ENCODE results near the gene LMBR1.

Gene LMBR1

GRCh38 chr7:156676263-156676662 lies 216.7 kb downstream of the LMBR1 start:
- no peak for DNase-seq (ENCODE audit: extremely low spot score)
- TF ChIP-seq FOXM1 (IDR thresholded peaks at IDR 0.05; ENCODE audit: borderline replicate concordance) (no peak), NFRKB (IDR thresholded peaks at IDR 0.05) (no peak), SP1 (IDR thresholded peaks at IDR 0.05) (no peak)
- ChIA-PET POLR2A (interaction anchor here (0.5 kb wide), 1 partner anchor 17 kb away, joined by 3 read pairs; no protein-coding TSS in a partner anchor), CTCF (no interaction called here)

- DNase-seq (ENCODE audit: extremely low spot score), result no peak
- POLR2A ChIA-PET, result no interaction called here
- CTCF ChIA-PET, result no interaction called here
- no peak for TF ChIP-seq ARNT (IDR thresholded peaks at IDR 0.05)
- no peak for TF ChIP-seq L3MBTL2 (conservative IDR thresholded peaks at IDR 0.05)
- TF ChIP-seq SP1 (IDR thresholded peaks at IDR 0.05), result no peak
- no peak for TF ChIP-seq CTBP1 (IDR thresholded peaks at IDR 0.05; ENCODE audit: borderline replicate concordance)
- TF ChIP-seq NFRKB (IDR thresholded peaks at IDR 0.05), result no peak
- TF ChIP-seq ELF4 (IDR thresholded peaks at IDR 0.05), result no peak
- no peak for TF ChIP-seq ZNF384 (IDR thresholded peaks at IDR 0.05)
- no peak for TF ChIP-seq SUZ12 (IDR thresholded peaks at IDR 0.05)
- TF ChIP-seq LEF1 (IDR thresholded peaks at IDR 0.05; ENCODE audit: borderline replicate concordance), result no peak
- TF ChIP-seq FOXA1 (IDR thresholded peaks at IDR 0.05), result no peak
- TF ChIP-seq PKNOX1 (IDR thresholded peaks at IDR 0.05), result no peak
- no peak for TF ChIP-seq FOXM1 (IDR thresholded peaks at IDR 0.05; ENCODE audit: borderline replicate concordance)
- TF ChIP-seq FOXK2 (IDR thresholded peaks at IDR 0.05), result no peak
- no peak for TF ChIP-seq TARDBP (IDR thresholded peaks at IDR 0.05)
- TF ChIP-seq HDGF (IDR thresholded peaks at IDR 0.05; ENCODE audit: borderline replicate concordance), result no peak
Observed at GRCh38 chr7:156675721-156676120, 217.3 kb downstream of the LMBR1 start.

GRCh38 chr7:156673902-156674301 lies 219.1 kb downstream of the LMBR1 start:
- no peak for TF ChIP-seq ELF4 (IDR thresholded peaks at IDR 0.05)
- no peak for TF ChIP-seq TARDBP (IDR thresholded peaks at IDR 0.05)
- TF ChIP-seq SUZ12 (IDR thresholded peaks at IDR 0.05), result no peak
- TF ChIP-seq PKNOX1 (IDR thresholded peaks at IDR 0.05), result no peak
- TF ChIP-seq NFRKB (IDR thresholded peaks at IDR 0.05), result no peak
- no peak for TF ChIP-seq BHLHE40 (IDR thresholded peaks at IDR 0.05; ENCODE audit: borderline replicate concordance)
- no peak for TF ChIP-seq HDGF (IDR thresholded peaks at IDR 0.05; ENCODE audit: borderline replicate concordance)
- TF ChIP-seq FOXA1 (IDR thresholded peaks at IDR 0.05), result no peak
- TF ChIP-seq SP1 (IDR thresholded peaks at IDR 0.05), result no peak
- TF ChIP-seq CTBP1 (IDR thresholded peaks at IDR 0.05; ENCODE audit: borderline replicate concordance), result no peak
- no peak for TF ChIP-seq ARNT (IDR thresholded peaks at IDR 0.05)
- TF ChIP-seq L3MBTL2 (conservative IDR thresholded peaks at IDR 0.05), result no peak
- TF ChIP-seq FOXM1 (IDR thresholded peaks at IDR 0.05; ENCODE audit: borderline replicate concordance), result no peak
- no peak for TF ChIP-seq FOXK2 (IDR thresholded peaks at IDR 0.05)
- TF ChIP-seq LEF1 (IDR thresholded peaks at IDR 0.05; ENCODE audit: borderline replicate concordance), result no peak
- no peak for TF ChIP-seq ZNF384 (IDR thresholded peaks at IDR 0.05)
- POLR2A ChIA-PET, result no interaction called here
- CTCF ChIA-PET, result no interaction called here
- no peak for DNase-seq (ENCODE audit: extremely low spot score)

GRCh38 chr7:156673454-156673853 lies 219.5 kb downstream of the LMBR1 start:
- DNase-seq (ENCODE audit: extremely low spot score), result no peak
- TF ChIP-seq FOXA1 (IDR thresholded peaks at IDR 0.05) (no peak), CTBP1 (IDR thresholded peaks at IDR 0.05; ENCODE audit: borderline replicate concordance) (no peak), ELF4 (IDR thresholded peaks at IDR 0.05) (no peak), PKNOX1 (IDR thresholded peaks at IDR 0.05) (no peak)
- POLR2A ChIA-PET, result no interaction called here
- CTCF ChIA-PET, result no interaction called here

- no peak for DNase-seq (ENCODE audit: extremely low spot score)
- ChIA-PET CTCF (no interaction called here), POLR2A (no interaction called here)
- no peak for TF ChIP-seq SUZ12 (IDR thresholded peaks at IDR 0.05)
- TF ChIP-seq FOXK2 (IDR thresholded peaks at IDR 0.05), result no peak
- TF ChIP-seq ELF4 (IDR thresholded peaks at IDR 0.05), result no peak
Observed at GRCh38 chr7:156669035-156669828, 223.8 kb downstream of the LMBR1 start.

GRCh38 chr7:156668130-156668741 lies 224.7 kb downstream of the LMBR1 start:
- CTCF ChIA-PET, result no interaction called here
- DNase-seq (ENCODE audit: extremely low spot score), result no peak
- POLR2A ChIA-PET, result no interaction called here
- TF ChIP-seq ARNT (IDR thresholded peaks at IDR 0.05) (no peak), FOXM1 (IDR thresholded peaks at IDR 0.05; ENCODE audit: borderline replicate concordance) (no peak), FOXK2 (IDR thresholded peaks at IDR 0.05) (no peak), BHLHE40 (IDR thresholded peaks at IDR 0.05; ENCODE audit: borderline replicate concordance) (no peak), CTBP1 (IDR thresholded peaks at IDR 0.05; ENCODE audit: borderline replicate concordance) (no peak), LEF1 (IDR thresholded peaks at IDR 0.05; ENCODE audit: borderline replicate concordance) (no peak), L3MBTL2 (conservative IDR thresholded peaks at IDR 0.05) (no peak), ZNF384 (IDR thresholded peaks at IDR 0.05) (no peak), HDGF (IDR thresholded peaks at IDR 0.05; ENCODE audit: borderline replicate concordance) (no peak), SUZ12 (IDR thresholded peaks at IDR 0.05) (no peak)
